HG03025 (cell line): Measurements from ENCODE around the gene MINDY2.
A peak's percentile ranks its signal among the peaks of the same experiment; 100 is the strongest.
"Not testable (repeated sequence)": the region's sequence is repeated elsewhere in the genome, so short reads cannot be mapped to it uniquely, and the experiment has no call there.

Experiments
- ATAC-seq: cut with Tn5 transposase; IDR thresholded peaks from one replicate; pipeline ENCODE4 v1.9.1; 2021; ENCODE audit warnings: mild to moderate bottlenecking, moderate library complexity; ENCODE audit not compliant: unreplicated experiment, low FRiP score

MINDY2 gene

GRCh38 chr15:58749532-58750337 is 21.4 kb upstream of the MINDY2 start, which contains the start of gene ADAM10:
ADAM10 (minus strand) TSS chr15:58749707; CDS start chr15:58749534, 173 bp downstream.
- ATAC-seq = peak; percentile 74

GRCh38 chr15:58752716-58753115 is 18.4 kb upstream of the MINDY2 start:
- no peak for ATAC-seq

GRCh38 chr15:58755350-58755749 is 15.8 kb upstream of the MINDY2 start:
- no peak for ATAC-seq

GRCh38 chr15:58755956-58756355 is 15.1 kb upstream of the MINDY2 start:
- ATAC-seq = no peak

GRCh38 chr15:58758141-58758540 is 13.0 kb upstream of the MINDY2 start:
- no peak for ATAC-seq

GRCh38 chr15:58760385-58761009 is 10.6 kb upstream of the MINDY2 start:
- no peak for ATAC-seq

- no peak for ATAC-seq
Measured at GRCh38 chr15:58761010-58761388, 10.1 kb upstream of the MINDY2 start.

- ATAC-seq = no peak
Measured at GRCh38 chr15:58762285-58762684, 8.8 kb upstream of the MINDY2 start.

GRCh38 chr15:58762731-58763130 is 8.4 kb upstream of the MINDY2 start:
- no peak for ATAC-seq

GRCh38 chr15:58764468-58764867 is 6.6 kb upstream of the MINDY2 start:
- ATAC-seq = no peak

GRCh38 chr15:58766290-58766689 is 4.8 kb upstream of the MINDY2 start:
- no peak for ATAC-seq

- not testable (repeated sequence) for ATAC-seq
Measured at GRCh38 chr15:58768601-58769004, 2.5 kb upstream of the MINDY2 start.

GRCh38 chr15:58770519-58770856 is 614 bp upstream of the MINDY2 start:
- ATAC-seq = no peak

- peak; percentile 18 for ATAC-seq
Measured at GRCh38 chr15:58771621-58772250, 634 bp downstream of the MINDY2 start.

- ATAC-seq = no peak
Measured at GRCh38 chr15:58773024-58773423, 1.9 kb downstream of the MINDY2 start.

GRCh38 chr15:58775402-58775801 is 4.3 kb downstream of the MINDY2 start:
- ATAC-seq = no peak

- ATAC-seq = no peak
Measured at GRCh38 chr15:58777107-58777506, 6.0 kb downstream of the MINDY2 start.

- no peak for ATAC-seq
Measured at GRCh38 chr15:58779554-58779953, 8.5 kb downstream of the MINDY2 start.

GRCh38 chr15:58785355-58785754 is 14.3 kb downstream of the MINDY2 start:
- no peak for ATAC-seq

- no peak for ATAC-seq
Measured at GRCh38 chr15:58788056-58788710, 17.1 kb downstream of the MINDY2 start.

GRCh38 chr15:58793862-58794261 is 22.8 kb downstream of the MINDY2 start:
- no peak for ATAC-seq
